GM12878 (cell line): ENCODE measurements around the gene RAI2.

Experiments
- ELK1 ChIP-seq: IDR thresholded peaks from 2 replicates; pipeline ENCODE4 v1.6.1; 2012; ENCODE audit warnings: low read depth, low read length, improper control_type of control experiment
- EZH2 ChIP-seq: IDR thresholded peaks from 2 replicates; pipeline ENCODE4 v1.6.1; 2012; ENCODE audit warnings: low read depth, mild to moderate bottlenecking, control low read depth, inconsistent platforms, low read length, borderline replicate concordance; ENCODE audit not compliant: control insufficient read depth
- MEF2A ChIP-seq: IDR thresholded peaks from 2 replicates; pipeline ENCODE4 v1.6.1; 2011; ENCODE audit warnings: low read depth, mild to moderate bottlenecking, low read length, moderate library complexity; ENCODE audit not compliant: insufficient read depth
- POLR2A ChIP-seq: IDR thresholded peaks from 2 replicates; pipeline ENCODE4 v1.6.1; 2011; ENCODE audit warnings: low read depth, mild to moderate bottlenecking, low read length
- SP1 ChIP-seq: IDR thresholded peaks from one replicate; pipeline ENCODE4 v1.6.1; 2011; ENCODE audit warnings: low read depth, low read length
- ZBTB11 ChIP-seq: fragments of 450-650 bp; formaldehyde crosslinking; IDR thresholded peaks from 2 replicates; pipeline ENCODE4 v1.5.0; 2022; ENCODE audit warnings: mild to moderate bottlenecking, missing genetic modification characterization

GRCh38 chrX:17882680-17883079, 21.6 kb upstream of the RAI2 start:
- TF ChIP-seq MEF2A (no peak), ZBTB11 (no peak), ELK1 (no peak), EZH2 (no peak), SP1 (no peak), POLR2A (no peak)
